Cortex of kidney (tissue), 1 donor: Measurements from ENCODE around the gene HSPB3.
"Not testable (repeated sequence)": the region's sequence is repeated elsewhere in the genome, so short reads cannot be mapped to it uniquely, and the experiment has no call there.

Experiments used
- DNase-seq: peaks from one replicate; lab custom pipeline; 2025; lab: John Stamatoyannopoulos, UW

HSPB3 gene

GRCh38 chr5:54457094-54457862 is 1.8 kb downstream of the HSPB3 start:
- no peak for DNase-seq

- no peak for DNase-seq
Observed at GRCh38 chr5:54458221-54458620, 2.7 kb downstream of the HSPB3 start.

- DNase-seq: no peak
Observed at GRCh38 chr5:54460181-54460919, 4.9 kb downstream of the HSPB3 start.

- DNase-seq: no peak
Observed at GRCh38 chr5:54462281-54462680, 6.8 kb downstream of the HSPB3 start.

GRCh38 chr5:54463713-54464112 is 8.2 kb downstream of the HSPB3 start:
- DNase-seq: no peak

- no peak for DNase-seq
Observed at GRCh38 chr5:54469622-54470021, 14.1 kb downstream of the HSPB3 start.

- DNase-seq: no peak
Observed at GRCh38 chr5:54470128-54470527, 14.6 kb downstream of the HSPB3 start.

GRCh38 chr5:54470677-54471076 is 15.2 kb downstream of the HSPB3 start:
- DNase-seq: no peak

GRCh38 chr5:54471398-54471797 is 15.9 kb downstream of the HSPB3 start:
- DNase-seq: no peak

- no peak for DNase-seq
Observed at GRCh38 chr5:54476682-54477081, 21.2 kb downstream of the HSPB3 start.

- DNase-seq: no peak
Observed at GRCh38 chr5:54477941-54478478, 22.5 kb downstream of the HSPB3 start.

- no peak for DNase-seq
Observed at GRCh38 chr5:54480296-54480695, 24.8 kb downstream of the HSPB3 start.

GRCh38 chr5:54484219-54484894 is 28.9 kb downstream of the HSPB3 start:
- DNase-seq: no peak

GRCh38 chr5:54485659-54486058 is 30.2 kb downstream of the HSPB3 start:
- DNase-seq: not testable (repeated sequence)

GRCh38 chr5:54489648-54489979 is 34.1 kb downstream of the HSPB3 start:
- DNase-seq: not testable (repeated sequence)

- no peak for DNase-seq
Observed at GRCh38 chr5:54491326-54491725, 35.8 kb downstream of the HSPB3 start.

- no peak for DNase-seq
Observed at GRCh38 chr5:54492178-54492577, 36.7 kb downstream of the HSPB3 start.

- no peak for DNase-seq
Observed at GRCh38 chr5:54495027-54495426, 39.5 kb downstream of the HSPB3 start.
